GM12878 (cell line): ENCODE data around the gene ZKSCAN1. TPM values are rescaled to one million over a fixed set of nuclear protein-coding genes. Genes with fewer than 3 reads are reported as not detected.

Experiments
- ASH2L ChIP-seq: fragments of 300-600, 200-600 bp; sonication (generic); IDR thresholded peaks from 2 replicates; pipeline ENCODE4 v1.6.1; 2017; ENCODE audit warnings: low read depth, mild to moderate bottlenecking, borderline replicate concordance
- ATF7 ChIP-seq: fragments of 450-650 bp; IDR thresholded peaks from 2 replicates; pipeline ENCODE4 v1.6.1; 2016; ENCODE audit warnings: low read depth, mild to moderate bottlenecking
- BHLHE40 ChIP-seq, 2 experiments: fragments of 450-650 bp in 1 of 2; IDR thresholded peaks; 2 replicates each; pipeline ENCODE4 v1.6.1; 2011 to 2017; ENCODE audit warnings: low read depth in 2 of 2, borderline replicate concordance in 1 of 2, improper control_type of control experiment in 1 of 2, low read length in 1 of 2, mild to moderate bottlenecking in 1 of 2
- HDAC2 ChIP-seq: fragments of 200-600 bp; sonication (generic); IDR thresholded peaks from 2 replicates; pipeline ENCODE4 v1.6.1; 2017
- NFIC ChIP-seq: IDR thresholded peaks from 2 replicates; pipeline ENCODE4 v1.6.1; 2012; ENCODE audit warnings: low read depth, mild to moderate bottlenecking, inconsistent platforms, low read length, moderate library complexity
- PAX8 ChIP-seq: fragments of 450-650 bp; IDR thresholded peaks from 2 replicates; pipeline ENCODE4 v1.6.1; 2017; ENCODE audit warnings: mild to moderate bottlenecking, moderate library complexity
- RB1 ChIP-seq: fragments of 450-650 bp; formaldehyde crosslinking; IDR thresholded peaks from 2 replicates; pipeline ENCODE4 v1.6.1; 2017; ENCODE audit warnings: mild to moderate bottlenecking, borderline replicate concordance
- SMAD1 ChIP-seq: fragments of 450-650 bp; IDR thresholded peaks from 2 replicates; pipeline ENCODE4 v1.6.1; 2018; ENCODE audit warnings: mild to moderate bottlenecking, low read depth; ENCODE audit not compliant: partially characterized antibody
- TAF1 ChIP-seq: IDR thresholded peaks from 2 replicates; pipeline ENCODE4 v1.6.1; 2011; ENCODE audit warnings: mild to moderate bottlenecking, low read depth, low read length, borderline replicate concordance
- TCF3 ChIP-seq: IDR thresholded peaks from 2 replicates; pipeline ENCODE4 v1.6.1; 2012; ENCODE audit warnings: low read depth, mild to moderate bottlenecking, low read length, borderline replicate concordance; ENCODE audit not compliant: insufficient read depth
- ZBED1 ChIP-seq: IDR thresholded peaks from 2 replicates; pipeline ENCODE4 v1.6.1; 2016; ENCODE audit warnings: borderline replicate concordance
- polyA plus RNA-seq, 11 experiments: library from polyadenylated mRNA; depleted of rRNA in 4 of 11; unstranded in 6 of 11; stranded (reverse) in 5 of 11; fragments of >200 nt; fragmentation: Nextera tagmentation in 4 of 11; fragmentation: Illumina TruSeq in 1 of 11; extraction: Ambion mirVana in 4 of 11; extraction: Trizol in 1 of 11; gene quantifications; 1 replicate in 1 of 11; 2 replicates in 10 of 11; pipeline versions ENCODE4 v1.2.1 to v1.2.3, GENCODE V29; 2011 to 2016; ENCODE audit warnings: inconsistent platforms in 2 of 11, missing spikeins in 2 of 11, low read depth in 1 of 11
- total RNA-seq, 4 experiments: library from RNA; depleted of rRNA in 3 of 4; stranded (reverse); fragments of >200 nt in 3 of 4; fragmentation: Illumina TruSeq in 1 of 4; extraction: Trizol in 1 of 4; gene quantifications; 2 replicates each; pipeline versions ENCODE4 v1.2.1 to v1.2.3, GENCODE V29; 2013 to 2021
- TF ChIP-seq, protein P1 (sequence below): fragments of 450-650 bp; IDR thresholded peaks from 2 replicates; pipeline ENCODE4 v1.6.1; 2018; ENCODE audit warnings: borderline replicate concordance, mild to moderate bottlenecking; ENCODE audit not compliant: partially characterized antibody
- TF ChIP-seq, protein P2 (sequence below): fragments of 450-650 bp; formaldehyde crosslinking; IDR thresholded peaks from 2 replicates; pipeline ENCODE4 v1.4.0; 2022; ENCODE audit warnings: mild to moderate bottlenecking, moderate library complexity
- TF ChIP-seq, protein P3 (sequence below): fragments of 450-650 bp; IDR thresholded peaks from 2 replicates; pipeline ENCODE4 v1.6.1; 2017; ENCODE audit warnings: mild to moderate bottlenecking, low read depth, inconsistent platforms; ENCODE audit not compliant: poor library complexity, severe bottlenecking
- TF ChIP-seq, protein P4 (sequence below): fragments of 150-350 bp; IDR thresholded peaks from 2 replicates; pipeline ENCODE4 v1.6.1; 2014; ENCODE audit warnings: mild to moderate bottlenecking, low read depth, low read length
- TF ChIP-seq, protein P5 (sequence below): fragments of 450-650 bp; IDR thresholded peaks from 2 replicates; pipeline ENCODE4 v1.6.1; 2016; ENCODE audit warnings: mild to moderate bottlenecking
- TF ChIP-seq, protein P6 (sequence below): fragments of 450-650 bp; IDR thresholded peaks from 2 replicates; pipeline ENCODE4 v1.6.1; 2017; ENCODE audit warnings: borderline replicate concordance

Gene ZKSCAN1
- total and polyA plus RNA-seq, 10 of the 15 experiments (the other 5 are each of a cell fraction or from before 2014, with no cell fraction given), result 3.2 to 34.4 (median 18.1) TPM

DNA sequence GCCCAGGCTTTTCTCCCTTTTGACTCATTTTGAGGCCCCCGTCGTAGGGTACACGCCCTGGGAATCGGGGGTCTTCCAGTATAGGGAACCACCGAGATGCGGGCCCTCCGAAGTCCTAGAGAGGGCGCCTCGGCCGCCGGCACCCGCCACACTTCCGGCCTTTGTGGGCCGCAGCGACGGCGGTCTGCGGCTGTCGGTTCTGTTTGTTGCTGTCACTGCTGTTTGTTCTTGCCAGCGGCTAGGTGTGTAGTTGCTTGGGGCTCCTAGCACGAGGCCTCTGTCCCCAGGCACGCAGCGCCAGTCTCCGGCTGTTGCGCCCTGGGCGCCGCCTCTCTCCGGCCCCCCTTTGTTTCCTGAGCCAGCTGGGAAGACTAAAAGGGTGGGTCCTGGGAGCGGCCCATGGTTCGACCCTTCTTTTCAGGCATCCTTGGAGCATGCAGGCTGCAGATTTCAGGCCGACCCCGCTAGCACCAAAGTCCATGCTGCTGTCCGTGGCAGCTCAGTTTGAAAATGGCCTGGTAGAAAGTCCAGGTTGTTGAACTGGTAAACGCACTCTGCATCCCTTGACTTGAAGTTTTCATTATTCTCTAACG, 17.8 kb upstream of the ZKSCAN1 start (continued):
- TF ChIP-seq, protein P1, sequence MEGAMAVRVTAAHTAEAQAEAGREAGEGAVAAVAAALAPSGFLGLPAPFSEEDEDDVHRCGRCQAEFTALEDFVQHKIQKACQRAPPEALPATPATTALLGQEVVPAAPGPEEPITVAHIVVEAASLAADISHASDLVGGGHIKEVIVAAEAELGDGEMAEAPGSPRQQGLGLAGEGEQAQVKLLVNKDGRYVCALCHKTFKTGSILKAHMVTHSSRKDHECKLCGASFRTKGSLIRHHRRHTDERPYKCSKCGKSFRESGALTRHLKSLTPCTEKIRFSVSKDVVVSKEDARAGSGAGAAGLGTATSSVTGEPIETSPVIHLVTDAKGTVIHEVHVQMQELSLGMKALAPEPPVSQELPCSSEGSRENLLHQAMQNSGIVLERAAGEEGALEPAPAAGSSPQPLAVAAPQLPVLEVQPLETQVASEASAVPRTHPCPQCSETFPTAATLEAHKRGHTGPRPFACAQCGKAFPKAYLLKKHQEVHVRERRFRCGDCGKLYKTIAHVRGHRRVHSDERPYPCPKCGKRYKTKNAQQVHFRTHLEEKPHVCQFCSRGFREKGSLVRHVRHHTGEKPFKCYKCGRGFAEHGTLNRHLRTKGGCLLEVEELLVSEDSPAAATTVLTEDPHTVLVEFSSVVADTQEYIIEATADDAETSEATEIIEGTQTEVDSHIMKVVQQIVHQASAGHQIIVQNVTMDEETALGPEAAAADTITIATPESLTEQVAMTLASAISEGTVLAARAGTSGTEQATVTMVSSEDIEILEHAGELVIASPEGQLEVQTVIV, result no peak
- TF ChIP-seq, protein P2, sequence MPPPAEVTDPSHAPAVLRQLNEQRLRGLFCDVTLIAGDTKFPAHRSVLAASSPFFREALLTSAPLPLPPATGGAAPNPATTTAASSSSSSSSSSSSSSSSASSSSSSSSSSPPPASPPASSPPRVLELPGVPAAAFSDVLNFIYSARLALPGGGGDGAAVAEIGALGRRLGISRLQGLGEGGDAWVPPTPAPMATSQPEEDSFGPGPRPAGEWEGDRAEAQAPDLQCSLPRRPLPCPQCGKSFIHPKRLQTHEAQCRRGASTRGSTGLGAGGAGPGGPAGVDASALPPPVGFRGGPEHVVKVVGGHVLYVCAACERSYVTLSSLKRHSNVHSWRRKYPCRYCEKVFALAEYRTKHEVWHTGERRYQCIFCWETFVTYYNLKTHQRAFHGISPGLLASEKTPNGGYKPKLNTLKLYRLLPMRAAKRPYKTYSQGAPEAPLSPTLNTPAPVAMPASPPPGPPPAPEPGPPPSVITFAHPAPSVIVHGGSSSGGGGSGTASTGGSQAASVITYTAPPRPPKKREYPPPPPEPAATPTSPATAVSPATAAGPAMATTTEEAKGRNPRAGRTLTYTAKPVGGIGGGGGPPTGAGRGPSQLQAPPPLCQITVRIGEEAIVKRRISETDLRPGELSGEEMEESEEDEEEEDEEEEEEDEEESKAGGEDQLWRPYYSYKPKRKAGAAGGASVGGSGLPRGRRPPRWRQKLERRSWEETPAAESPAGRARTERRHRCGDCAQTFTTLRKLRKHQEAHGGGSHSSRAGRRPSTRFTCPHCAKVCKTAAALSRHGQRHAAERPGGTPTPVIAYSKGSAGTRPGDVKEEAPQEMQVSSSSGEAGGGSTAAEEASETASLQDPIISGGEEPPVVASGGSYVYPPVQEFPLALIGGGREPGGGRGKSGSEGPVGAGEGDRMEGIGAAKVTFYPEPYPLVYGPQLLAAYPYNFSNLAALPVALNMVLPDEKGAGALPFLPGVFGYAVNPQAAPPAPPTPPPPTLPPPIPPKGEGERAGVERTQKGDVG (CRISPR knock-in tag), result no peak
- TF ChIP-seq, protein P3, sequence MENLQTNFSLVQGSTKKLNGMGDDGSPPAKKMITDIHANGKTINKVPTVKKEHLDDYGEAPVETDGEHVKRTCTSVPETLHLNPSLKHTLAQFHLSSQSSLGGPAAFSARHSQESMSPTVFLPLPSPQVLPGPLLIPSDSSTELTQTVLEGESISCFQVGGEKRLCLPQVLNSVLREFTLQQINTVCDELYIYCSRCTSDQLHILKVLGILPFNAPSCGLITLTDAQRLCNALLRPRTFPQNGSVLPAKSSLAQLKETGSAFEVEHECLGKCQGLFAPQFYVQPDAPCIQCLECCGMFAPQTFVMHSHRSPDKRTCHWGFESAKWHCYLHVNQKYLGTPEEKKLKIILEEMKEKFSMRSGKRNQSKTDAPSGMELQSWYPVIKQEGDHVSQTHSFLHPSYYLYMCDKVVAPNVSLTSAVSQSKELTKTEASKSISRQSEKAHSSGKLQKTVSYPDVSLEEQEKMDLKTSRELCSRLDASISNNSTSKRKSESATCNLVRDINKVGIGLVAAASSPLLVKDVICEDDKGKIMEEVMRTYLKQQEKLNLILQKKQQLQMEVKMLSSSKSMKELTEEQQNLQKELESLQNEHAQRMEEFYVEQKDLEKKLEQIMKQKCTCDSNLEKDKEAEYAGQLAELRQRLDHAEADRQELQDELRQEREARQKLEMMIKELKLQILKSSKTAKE, result no peak
- no peak for TF ChIP-seq NFIC
- no peak for TF ChIP-seq ZBED1
- TF ChIP-seq, protein P4, sequence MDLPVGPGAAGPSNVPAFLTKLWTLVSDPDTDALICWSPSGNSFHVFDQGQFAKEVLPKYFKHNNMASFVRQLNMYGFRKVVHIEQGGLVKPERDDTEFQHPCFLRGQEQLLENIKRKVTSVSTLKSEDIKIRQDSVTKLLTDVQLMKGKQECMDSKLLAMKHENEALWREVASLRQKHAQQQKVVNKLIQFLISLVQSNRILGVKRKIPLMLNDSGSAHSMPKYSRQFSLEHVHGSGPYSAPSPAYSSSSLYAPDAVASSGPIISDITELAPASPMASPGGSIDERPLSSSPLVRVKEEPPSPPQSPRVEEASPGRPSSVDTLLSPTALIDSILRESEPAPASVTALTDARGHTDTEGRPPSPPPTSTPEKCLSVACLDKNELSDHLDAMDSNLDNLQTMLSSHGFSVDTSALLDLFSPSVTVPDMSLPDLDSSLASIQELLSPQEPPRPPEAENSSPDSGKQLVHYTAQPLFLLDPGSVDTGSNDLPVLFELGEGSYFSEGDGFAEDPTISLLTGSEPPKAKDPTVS, result no peak
- no peak for TF ChIP-seq TCF3
- TF ChIP-seq, protein P5, sequence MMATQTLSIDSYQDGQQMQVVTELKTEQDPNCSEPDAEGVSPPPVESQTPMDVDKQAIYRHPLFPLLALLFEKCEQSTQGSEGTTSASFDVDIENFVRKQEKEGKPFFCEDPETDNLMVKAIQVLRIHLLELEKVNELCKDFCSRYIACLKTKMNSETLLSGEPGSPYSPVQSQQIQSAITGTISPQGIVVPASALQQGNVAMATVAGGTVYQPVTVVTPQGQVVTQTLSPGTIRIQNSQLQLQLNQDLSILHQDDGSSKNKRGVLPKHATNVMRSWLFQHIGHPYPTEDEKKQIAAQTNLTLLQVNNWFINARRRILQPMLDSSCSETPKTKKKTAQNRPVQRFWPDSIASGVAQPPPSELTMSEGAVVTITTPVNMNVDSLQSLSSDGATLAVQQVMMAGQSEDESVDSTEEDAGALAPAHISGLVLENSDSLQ, result no peak
- TF ChIP-seq HDAC2, result no peak
- no peak for TF ChIP-seq ASH2L
- TF ChIP-seq PAX8, result no peak
- no peak for TF ChIP-seq RB1
- TF ChIP-seq BHLHE40 (IDR thresholded peaks at IDR 0.05; ENCODE audit: borderline replicate concordance in 1 of 2, low read depth in 2 of 2, low read length in 1 of 2), result peak in 1 of 2 experiments; percentile 77; a peak in 2 of 4 replicates
- TF ChIP-seq ATF7, result 0 out of 2 replicates have a peak, but pooled peaks have one; percentile 20
- TF ChIP-seq TAF1, result peak; percentile 90
- no peak for TF ChIP-seq SMAD1
- TF ChIP-seq, protein P6, sequence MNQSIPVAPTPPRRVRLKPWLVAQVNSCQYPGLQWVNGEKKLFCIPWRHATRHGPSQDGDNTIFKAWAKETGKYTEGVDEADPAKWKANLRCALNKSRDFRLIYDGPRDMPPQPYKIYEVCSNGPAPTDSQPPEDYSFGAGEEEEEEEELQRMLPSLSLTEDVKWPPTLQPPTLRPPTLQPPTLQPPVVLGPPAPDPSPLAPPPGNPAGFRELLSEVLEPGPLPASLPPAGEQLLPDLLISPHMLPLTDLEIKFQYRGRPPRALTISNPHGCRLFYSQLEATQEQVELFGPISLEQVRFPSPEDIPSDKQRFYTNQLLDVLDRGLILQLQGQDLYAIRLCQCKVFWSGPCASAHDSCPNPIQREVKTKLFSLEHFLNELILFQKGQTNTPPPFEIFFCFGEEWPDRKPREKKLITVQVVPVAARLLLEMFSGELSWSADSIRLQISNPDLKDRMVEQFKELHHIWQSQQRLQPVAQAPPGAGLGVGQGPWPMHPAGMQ, result no peak
